GM19324 (cell line): ENCODE data around the gene KIF5A.

Experiments used
- ATAC-seq: cut with Tn5 transposase; IDR thresholded peaks from one replicate; pipeline ENCODE4 v1.9.1; 2021; ENCODE audit warnings: mild to moderate bottlenecking, moderate library complexity; ENCODE audit not compliant: unreplicated experiment, low FRiP score

KIF5A gene

GRCh38 chr12:57518920-57519795 lies 30.7 kb upstream of the KIF5A start:
- no peak for ATAC-seq

DNA sequence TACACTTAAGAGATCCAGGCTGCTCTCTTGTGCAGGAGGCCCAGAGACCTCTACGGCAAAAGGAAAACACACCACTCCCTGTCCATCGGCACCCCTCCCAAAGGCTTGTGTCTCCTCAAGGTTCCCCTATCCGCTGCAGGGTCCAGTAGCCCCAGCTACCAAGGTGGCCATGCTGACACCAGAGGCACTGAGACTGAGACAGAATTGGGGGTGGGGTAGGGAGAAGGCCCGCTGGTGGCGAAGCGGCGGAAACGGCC lies 30.1 kb upstream of the KIF5A start:
- no peak for ATAC-seq

DNA sequence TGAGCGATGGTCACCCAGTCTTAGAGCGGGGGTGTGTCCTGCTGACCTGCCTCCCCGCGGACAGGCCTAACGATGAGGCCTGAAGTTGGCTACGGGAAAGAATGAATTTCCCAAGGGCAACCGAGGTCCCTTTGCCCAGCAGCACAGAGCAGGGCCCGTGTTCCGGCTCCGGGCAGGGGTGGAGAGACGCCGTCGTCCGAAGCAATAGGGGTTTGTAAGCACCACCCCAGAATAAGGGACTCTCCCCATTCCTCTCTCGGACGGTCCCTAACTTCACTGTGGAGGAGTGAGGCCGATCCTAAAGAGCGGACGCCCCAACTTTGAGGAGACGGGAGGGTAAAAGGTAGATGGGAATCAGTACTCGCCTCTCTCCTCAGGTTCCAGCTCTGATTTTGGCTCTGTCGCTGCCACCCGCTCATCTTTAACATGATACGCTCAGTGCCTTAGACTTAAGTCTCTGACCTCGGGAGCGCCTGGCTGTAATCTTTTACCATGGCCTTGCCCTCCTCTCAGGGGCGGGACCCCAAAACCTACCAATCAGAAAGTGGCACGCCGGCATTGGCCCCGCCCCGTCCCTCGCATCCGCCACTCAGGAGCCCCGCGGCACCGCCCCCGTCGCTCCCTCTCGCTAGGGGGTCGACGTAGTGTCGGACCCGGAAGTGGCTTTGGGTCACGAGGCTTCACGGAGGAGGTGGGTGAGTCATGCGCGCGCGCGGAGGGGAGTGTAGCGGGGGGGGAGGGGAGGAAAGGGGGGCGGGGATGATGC lies 29.6 kb upstream of the KIF5A start, which contains the start of gene DDIT3:
Gene DDIT3, minus strand, starts transcription at position 462 of the 766 bp plus-strand sequence. CDS start 3,108 bp downstream, outside the sequence.
- ATAC-seq = peak; percentile 73

- no peak for ATAC-seq
Measured at GRCh38 chr12:57521525-57522010, 28.3 kb upstream of the KIF5A start.

GRCh38 chr12:57522011-57522886 lies 27.6 kb upstream of the KIF5A start, which contains the start of gene MBD6:
MBD6 (plus strand) TSS chr12:57522824; CDS start chr12:57524304, 1,480 bp downstream.
- peak; percentile 49 for ATAC-seq

DNA sequence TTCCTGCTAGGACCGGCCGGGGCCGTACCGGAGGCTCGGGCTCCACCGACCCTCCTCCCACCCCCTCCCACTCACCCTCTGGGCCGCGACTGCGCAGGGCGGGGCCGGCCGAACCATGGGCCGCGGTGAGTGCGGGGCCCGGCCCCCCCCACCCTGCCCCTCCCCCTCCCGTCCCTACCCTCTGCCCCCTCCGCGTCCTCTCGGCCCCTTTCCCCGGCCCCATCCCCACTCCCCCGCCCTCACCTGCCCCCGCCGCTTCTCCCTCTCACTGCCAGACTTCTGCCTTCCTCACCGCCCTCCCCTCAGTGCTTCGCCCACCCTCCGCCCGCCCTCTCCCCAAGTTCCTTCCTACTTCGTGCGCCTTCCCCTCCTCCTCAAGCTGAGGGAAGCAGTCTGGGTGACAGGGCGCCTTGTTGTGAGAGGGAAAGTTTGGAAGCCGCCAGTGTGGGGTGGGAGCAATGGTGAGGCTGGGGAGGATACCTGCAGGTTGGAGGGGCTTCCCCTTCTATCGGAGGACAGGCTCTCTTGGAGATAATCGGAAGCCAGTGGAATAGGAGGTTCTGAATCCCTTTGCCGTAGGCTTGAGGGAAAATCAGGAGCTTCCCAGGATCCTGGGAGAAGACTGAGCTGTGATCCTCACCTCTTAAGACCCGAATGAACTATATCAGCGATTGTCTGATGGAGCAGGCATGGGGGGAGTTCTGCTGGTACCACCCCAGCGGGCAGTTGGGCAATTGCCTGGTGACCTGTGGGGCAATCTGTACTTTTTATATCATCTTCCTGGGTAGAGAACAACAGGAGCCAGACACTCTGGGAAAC lies 26.7 kb upstream of the KIF5A start:
- no peak for ATAC-seq

DNA sequence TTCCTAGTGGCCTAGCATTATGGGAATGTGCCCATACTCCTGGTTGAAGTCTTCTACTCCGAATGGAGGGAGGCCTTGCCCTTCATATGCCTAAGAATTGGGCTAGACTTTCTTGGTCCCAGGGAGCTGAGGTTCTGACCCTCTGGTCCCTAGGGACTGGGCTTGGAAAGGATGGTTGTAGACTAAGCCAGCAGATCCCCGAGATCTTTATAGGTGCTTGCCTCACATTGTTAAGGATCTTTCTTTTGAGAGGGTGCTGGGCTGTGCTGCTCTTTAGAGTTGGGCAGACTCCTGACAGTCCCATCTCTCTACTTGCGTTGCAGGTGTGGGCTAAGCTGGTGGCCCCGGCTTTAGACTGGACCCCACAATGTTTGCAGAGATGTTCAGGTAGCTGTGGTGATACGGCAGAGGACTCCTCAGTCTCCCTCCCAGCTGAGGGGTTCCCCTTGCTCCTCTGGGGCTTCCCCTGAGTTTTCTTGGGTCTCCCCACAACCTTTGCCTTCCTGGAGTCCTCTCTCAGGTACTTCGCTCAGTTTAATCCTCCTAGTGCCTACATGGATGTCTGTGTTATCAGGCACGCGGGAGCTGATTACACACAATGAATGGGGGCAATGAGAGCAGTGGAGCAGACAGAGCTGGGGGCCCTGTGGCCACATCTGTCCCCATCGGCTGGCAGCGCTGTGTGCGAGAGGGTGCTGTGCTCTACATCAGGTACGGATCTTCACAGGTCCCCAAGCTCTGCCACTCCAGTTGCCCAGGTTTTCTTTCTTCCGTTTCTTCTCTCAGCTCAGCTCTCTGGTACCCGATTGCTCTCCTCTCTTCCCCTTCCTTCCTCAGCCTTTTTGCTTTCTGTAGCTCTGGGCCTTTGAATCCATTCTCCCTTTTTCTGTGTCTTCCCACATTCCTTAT lies 25.9 kb upstream of the KIF5A start:
- no peak for ATAC-seq

DNA sequence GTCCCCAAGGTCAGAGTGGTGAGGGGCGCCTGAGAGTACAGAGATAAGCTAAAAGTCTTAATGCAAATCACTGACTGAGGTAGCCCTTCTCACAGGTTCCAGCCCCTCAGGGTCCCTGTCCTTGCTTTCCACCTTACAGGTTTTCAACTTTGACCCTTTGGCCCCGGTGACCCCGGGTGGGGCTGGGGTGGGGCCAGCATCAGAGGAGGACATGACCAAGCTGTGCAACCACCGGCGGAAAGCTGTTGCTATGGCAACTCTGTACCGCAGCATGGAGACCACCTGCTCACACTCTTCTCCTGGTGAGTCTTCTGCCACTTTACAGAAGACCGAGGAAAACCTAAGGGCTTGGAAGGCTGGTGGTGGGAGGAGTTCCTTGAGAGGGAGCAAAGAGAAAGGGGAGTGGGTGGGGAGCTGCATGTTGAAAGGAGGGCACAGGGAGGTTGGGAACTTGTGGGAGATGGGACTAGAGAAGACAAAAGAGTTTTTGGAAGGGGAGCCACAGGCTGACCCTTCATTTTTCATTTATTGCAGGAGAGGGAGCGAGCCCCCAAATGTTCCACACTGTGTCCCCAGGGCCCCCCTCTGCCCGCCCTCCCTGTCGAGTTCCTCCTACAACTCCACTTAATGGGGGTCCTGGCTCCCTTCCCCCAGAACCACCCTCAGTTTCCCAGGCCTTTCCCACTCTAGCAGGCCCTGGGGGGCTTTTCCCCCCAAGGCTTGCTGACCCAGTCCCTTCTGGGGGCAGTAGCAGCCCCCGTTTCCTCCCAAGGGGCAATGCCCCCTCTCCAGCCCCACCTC lies 24.8 kb upstream of the KIF5A start:
- ATAC-seq = no peak

DNA sequence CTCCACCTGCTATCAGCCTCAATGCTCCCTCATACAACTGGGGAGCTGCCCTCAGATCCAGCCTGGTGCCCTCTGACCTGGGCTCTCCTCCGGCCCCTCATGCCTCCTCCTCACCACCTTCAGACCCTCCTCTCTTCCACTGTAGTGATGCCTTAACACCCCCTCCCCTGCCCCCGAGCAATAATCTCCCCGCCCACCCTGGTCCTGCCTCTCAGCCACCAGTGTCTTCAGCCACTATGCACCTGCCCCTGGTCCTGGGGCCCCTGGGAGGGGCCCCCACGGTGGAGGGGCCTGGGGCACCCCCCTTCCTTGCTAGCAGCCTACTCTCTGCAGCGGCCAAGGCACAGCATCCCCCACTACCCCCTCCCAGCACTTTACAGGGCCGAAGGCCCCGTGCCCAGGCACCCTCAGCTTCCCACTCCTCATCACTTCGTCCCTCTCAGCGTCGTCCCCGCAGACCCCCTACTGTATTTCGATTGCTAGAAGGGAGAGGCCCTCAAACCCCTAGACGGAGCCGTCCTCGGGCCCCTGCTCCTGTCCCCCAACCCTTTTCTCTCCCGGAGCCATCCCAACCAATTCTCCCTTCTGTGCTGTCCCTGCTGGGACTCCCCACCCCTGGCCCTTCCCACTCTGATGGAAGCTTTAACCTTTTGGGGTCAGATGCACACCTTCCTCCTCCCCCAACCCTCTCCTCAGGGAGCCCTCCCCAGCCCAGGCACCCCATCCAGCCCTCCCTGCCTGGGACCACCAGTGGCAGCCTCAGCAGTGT lies 24.0 kb upstream of the KIF5A start:
- no peak for ATAC-seq

- no peak for ATAC-seq
Measured at GRCh38 chr12:57526477-57527126, 23.2 kb upstream of the KIF5A start.

GRCh38 chr12:57527184-57527583 lies 22.7 kb upstream of the KIF5A start:
- no peak for ATAC-seq

GRCh38 chr12:57528176-57528575 lies 21.7 kb upstream of the KIF5A start:
- ATAC-seq = no peak

DNA sequence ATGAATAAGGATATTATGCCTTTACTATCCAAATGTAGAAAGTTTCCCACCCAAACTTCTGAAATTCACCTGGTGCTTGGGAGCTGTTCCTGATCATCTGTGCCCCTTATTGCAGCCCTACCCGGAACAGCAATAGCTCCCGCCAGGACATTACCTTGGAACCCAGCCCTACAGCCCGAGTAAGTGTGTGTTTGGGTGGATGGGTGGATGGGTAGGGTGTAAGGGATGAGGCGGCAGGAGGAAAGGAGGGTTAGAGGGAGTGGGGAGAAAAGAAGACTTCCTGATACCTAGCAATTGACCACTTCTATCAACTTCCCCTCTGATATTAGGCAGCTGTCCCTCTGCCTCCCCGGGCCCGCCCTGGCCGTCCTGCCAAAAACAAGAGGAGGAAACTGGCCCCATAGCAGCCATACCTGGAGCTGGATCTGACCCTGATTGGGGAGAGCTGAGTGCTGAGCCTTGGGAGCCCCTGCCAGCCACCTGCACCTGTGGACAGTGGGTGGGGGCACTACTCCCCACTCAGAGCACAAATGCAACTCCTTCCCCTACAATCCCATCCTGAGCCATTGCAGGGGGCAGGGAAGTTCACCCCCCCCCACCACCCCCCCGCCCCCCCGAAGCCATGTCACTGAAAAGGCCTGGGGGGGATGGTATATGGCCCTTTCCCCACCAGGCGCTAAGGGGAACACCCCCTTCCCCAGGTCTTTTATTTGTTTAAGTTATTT lies 20.9 kb upstream of the KIF5A start:
- no peak for ATAC-seq

GRCh38 chr12:57529831-57530230 lies 20.0 kb upstream of the KIF5A start:
- ATAC-seq = no peak

GRCh38 chr12:57530396-57531142 lies 19.3 kb upstream of the KIF5A start:
- no peak for ATAC-seq
